WERI-Rb-1 (cell line): ENCODE data around the gene IL1RL2.

Source experiments
- DNase-seq: peaks from one replicate; pipeline ENCODE4 v3.0.0-alpha.2; 2020
- H3K27ac ChIP-seq: fragments of 250-450 bp; sonication (Bioruptor Pico); 2 replicates; pipeline ENCODE4 v1.5.1; 2020; ENCODE audit warnings: mild to moderate bottlenecking, moderate library complexity
- H3K27me3 ChIP-seq: fragments of 250-450 bp; sonication (Bioruptor Pico); 2 replicates; pipeline ENCODE4 v1.5.1; 2021; ENCODE audit warnings: mild to moderate bottlenecking, low read depth, moderate library complexity; ENCODE audit not compliant: insufficient read depth, severe bottlenecking
- H3K36me3 ChIP-seq: fragments of 250-450 bp; sonication (Bioruptor Pico); 2 replicates; pipeline ENCODE4 v1.5.1; 2020; ENCODE audit warnings: mild to moderate bottlenecking, moderate library complexity
- H3K4me3 ChIP-seq: 2 replicates; pipeline ENCODE4 v1.5.1; 2011; ENCODE audit warnings: low read depth, mild to moderate bottlenecking, control low read depth, low read length
- H3K9me3 ChIP-seq: fragments of 250-450 bp; sonication (Bioruptor Pico); 2 replicates; pipeline ENCODE4 v1.5.1; 2021; ENCODE audit warnings: mild to moderate bottlenecking, moderate library complexity; ENCODE audit not compliant: severe bottlenecking
- TF ChIP-seq, protein P1 (sequence below): IDR thresholded peaks from 2 replicates; pipeline ENCODE4 v1.5.1; 2011; ENCODE audit warnings: low read depth, mild to moderate bottlenecking, control low read depth, inconsistent platforms, low read length

Gene IL1RL2

DNA sequence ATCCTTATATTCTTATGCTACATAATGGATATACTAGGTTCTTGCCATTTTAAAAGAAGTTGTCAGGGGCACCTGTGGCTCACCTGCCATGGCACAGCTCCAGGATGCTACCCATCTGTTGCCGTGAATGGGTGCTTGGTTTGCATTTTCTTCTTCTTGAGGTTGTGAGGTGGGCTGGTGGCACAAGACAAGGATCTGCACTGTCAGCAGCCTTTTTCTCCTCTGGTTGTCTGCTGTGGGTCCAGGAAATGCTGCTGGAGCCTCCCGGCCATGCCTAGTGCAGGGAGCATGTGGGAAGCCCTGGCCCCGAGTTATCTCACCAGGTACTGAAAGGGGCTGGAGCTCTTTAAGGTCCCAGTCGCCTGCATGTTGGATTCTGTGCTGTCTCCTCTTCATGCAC is 41.7 kb upstream of the IL1RL2 start:
- no peaks in the 10 kb centered on the region for H3K36me3 ChIP-seq
- TF ChIP-seq, protein P1, sequence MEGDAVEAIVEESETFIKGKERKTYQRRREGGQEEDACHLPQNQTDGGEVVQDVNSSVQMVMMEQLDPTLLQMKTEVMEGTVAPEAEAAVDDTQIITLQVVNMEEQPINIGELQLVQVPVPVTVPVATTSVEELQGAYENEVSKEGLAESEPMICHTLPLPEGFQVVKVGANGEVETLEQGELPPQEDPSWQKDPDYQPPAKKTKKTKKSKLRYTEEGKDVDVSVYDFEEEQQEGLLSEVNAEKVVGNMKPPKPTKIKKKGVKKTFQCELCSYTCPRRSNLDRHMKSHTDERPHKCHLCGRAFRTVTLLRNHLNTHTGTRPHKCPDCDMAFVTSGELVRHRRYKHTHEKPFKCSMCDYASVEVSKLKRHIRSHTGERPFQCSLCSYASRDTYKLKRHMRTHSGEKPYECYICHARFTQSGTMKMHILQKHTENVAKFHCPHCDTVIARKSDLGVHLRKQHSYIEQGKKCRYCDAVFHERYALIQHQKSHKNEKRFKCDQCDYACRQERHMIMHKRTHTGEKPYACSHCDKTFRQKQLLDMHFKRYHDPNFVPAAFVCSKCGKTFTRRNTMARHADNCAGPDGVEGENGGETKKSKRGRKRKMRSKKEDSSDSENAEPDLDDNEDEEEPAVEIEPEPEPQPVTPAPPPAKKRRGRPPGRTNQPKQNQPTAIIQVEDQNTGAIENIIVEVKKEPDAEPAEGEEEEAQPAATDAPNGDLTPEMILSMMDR, result no peak
- H3K27ac ChIP-seq, result no peak overlapping the region
- peaks cover 68% of the 10 kb centered on the region for H3K27me3 ChIP-seq
- peaks cover 13% of the 10 kb centered on the region for H3K9me3 ChIP-seq
- DNase-seq, result no peak
- no peak overlapping the region for H3K4me3 ChIP-seq

DNA sequence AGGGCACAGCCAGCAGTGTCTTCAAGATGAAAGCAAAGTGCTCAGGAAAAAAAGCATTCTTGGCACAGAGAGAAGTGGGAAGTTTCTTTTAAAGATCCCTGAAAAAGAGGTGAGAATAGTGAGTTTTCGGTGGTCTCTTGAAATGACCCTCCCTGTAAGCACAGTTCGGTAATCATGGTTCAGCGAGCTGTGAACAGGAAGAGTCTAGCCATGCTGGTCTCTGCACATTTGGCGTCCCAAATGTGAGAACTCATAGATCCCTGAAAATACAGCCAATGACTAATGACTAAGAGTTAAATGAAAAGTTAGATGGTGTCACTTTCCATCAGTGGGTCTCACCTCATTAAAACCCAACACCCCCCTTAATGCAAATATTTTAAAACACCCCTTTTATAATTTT is 40.9 kb upstream of the IL1RL2 start:
- Histone ChIP-seq H3K4me3 (no peak overlapping the region), H3K27me3 (peaks cover 61% of the 10 kb centered on the region), H3K27ac (no peak overlapping the region), H3K36me3 (no peaks in the 10 kb centered on the region), H3K9me3 (peaks cover 13% of the 10 kb centered on the region)
- DNase-seq, result no peak
- TF ChIP-seq, protein P1, result no peak

DNA sequence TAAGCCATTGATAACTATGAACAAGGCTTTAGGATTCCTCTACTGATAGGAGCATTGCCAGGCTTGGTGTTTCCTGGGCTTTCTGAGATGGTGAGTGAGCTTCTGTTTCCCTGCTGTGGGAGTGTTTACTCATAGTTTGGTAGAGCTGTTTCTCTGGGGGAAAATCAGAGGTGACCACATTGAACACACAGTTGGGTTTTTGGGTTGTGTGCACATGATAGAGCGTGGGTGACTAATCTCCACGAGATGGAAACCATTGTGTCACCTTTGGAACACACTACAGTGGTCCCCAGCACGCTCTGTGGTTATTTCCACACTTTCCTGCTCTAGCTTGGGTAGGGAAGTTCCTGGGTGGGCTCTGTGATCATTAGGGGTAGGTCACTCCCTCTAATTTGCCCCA is 38.9 kb upstream of the IL1RL2 start:
- TF ChIP-seq, protein P1, result no peak
- no peaks in the 10 kb centered on the region for H3K36me3 ChIP-seq

DNA sequence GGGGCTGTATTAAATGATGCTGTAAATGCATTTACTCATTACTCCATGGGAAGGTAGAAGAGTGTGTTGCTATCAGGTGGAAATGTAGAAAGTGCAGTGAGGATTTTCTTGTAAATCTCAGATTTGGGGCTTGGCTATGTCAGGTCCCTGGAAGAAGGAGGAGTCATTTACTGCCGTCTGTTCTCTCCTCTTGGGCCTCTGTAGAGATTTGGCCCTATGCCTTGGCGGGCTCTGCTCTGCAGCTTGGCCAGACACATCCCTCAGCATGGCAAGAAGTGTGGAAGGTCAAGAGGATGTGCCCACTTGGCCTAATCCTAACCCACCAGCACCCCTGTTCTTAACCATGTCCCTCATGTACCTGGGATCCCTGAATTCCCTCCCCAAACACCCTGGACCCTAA is 37.6 kb upstream of the IL1RL2 start:
- peaks cover 52% of the 10 kb centered on the region for H3K27me3 ChIP-seq
- H3K4me3 ChIP-seq, result no peak overlapping the region
- DNase-seq, result no peak
- no peak overlapping the region for H3K27ac ChIP-seq
- peaks cover 13% of the 10 kb centered on the region for H3K9me3 ChIP-seq
- TF ChIP-seq, protein P1, result no peak
- H3K36me3 ChIP-seq, result no peaks in the 10 kb centered on the region

More for the DNA sequence above, 38.9 kb upstream of the IL1RL2 start:
- Histone ChIP-seq H3K4me3 (no peak overlapping the region), H3K27ac (no peak overlapping the region), H3K27me3 (peaks cover 52% of the 10 kb centered on the region), H3K9me3 (peaks cover 13% of the 10 kb centered on the region)
- DNase-seq, result no peak

DNA sequence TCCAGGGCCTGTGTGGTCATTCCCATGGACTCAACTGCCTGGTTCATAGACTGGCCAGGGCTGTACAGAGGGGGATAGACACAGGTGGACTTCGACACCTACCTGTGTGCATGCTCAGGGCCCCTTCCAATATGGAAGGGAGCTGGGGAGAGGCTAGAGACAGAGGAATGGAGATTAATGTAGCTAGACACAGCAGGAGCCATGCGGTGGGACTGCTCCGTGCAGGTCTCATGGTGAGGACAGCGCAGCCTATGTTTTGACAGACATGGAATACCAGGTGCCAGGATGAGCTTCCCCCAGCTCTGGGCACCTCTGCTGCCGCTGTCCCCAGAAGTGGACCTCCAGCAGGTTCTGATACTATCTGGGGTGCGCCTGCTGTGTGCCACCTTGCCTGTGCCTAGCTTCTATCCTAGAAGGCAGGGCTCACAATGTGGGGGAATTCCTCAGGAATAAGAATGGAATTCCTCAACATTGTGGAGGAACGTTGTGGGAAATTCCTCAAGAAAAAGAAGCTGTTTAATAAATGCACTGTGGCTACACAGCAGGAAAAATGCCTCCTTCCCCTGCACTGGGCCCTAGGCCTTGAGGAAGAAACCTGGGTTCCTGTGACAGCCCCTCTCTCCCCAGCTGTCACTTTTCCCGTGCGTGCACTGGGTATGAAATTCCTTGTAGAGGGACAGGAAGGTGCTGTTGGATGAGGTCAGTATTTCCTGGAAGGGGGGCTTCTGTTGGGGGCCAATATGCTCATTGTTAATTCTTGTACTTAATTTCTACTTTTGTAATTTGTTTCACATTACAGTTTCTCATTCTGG is 37.0 kb upstream of the IL1RL2 start:
- TF ChIP-seq, protein P1, result no peak
- Histone ChIP-seq H3K9me3 (peaks cover 13% of the 10 kb centered on the region), H3K36me3 (no peaks in the 10 kb centered on the region), H3K4me3 (no peak overlapping the region), H3K27me3 (peaks cover 56% of the 10 kb centered on the region), H3K27ac (no peak overlapping the region)
- no peak for DNase-seq

DNA sequence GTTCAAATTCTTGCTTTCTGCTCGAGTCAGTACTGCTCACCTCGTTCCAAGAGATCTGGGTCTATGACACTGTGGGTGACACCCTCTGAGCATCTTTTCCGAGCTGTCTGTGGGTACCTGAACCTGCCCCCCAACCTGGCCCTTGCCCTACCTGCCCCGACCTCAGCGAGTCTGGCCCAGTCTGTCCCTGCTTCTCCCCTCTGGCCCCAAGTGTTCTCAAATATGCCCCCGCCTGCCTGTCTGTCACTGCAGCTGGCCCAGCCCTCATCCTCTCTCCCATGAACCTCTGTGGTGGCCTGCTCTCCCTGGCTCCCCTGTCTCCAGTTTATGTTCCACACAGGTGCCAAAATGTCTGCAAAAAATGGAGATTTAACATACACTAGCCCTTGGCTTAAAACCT is 32.5 kb upstream of the IL1RL2 start:
- Histone ChIP-seq H3K36me3 (no peaks in the 10 kb centered on the region), H3K27ac (no peak overlapping the region), H3K27me3 (peaks cover 51% of the 10 kb centered on the region), H3K4me3 (no peak overlapping the region), H3K9me3 (no peaks in the 10 kb centered on the region)
- TF ChIP-seq, protein P1, result no peak
- no peak for DNase-seq
